22Rv1 (cell line): ENCODE data around the gene LSM14A.

Source experiments
- CTCF ChIP-seq: fragments of 450-650 bp; IDR thresholded peaks from 2 replicates; pipeline ENCODE4 v1.5.1; 2017; ENCODE audit warnings: mild to moderate bottlenecking
- ZFX ChIP-seq: fragments of 450-650 bp; IDR thresholded peaks from 2 replicates; pipeline ENCODE4 v1.6.1; 2017; ENCODE audit warnings: antibody characterized with exemption, borderline replicate concordance

GRCh38 chr19:34265221-34265650, 92.9 kb downstream of the LSM14A start:
- TF ChIP-seq CTCF: no peak
- TF ChIP-seq ZFX: no peak
